Measurements from ENCODE around the gene ANK2. TPM values are rescaled to one million over a fixed set of nuclear protein-coding genes. Genes with fewer than 3 reads are reported as not detected.

The ANK2 gene
- total and polyA plus RNA-seq, 2 donors from 2014 or later: 21.1 to 125 TPM

DNA sequence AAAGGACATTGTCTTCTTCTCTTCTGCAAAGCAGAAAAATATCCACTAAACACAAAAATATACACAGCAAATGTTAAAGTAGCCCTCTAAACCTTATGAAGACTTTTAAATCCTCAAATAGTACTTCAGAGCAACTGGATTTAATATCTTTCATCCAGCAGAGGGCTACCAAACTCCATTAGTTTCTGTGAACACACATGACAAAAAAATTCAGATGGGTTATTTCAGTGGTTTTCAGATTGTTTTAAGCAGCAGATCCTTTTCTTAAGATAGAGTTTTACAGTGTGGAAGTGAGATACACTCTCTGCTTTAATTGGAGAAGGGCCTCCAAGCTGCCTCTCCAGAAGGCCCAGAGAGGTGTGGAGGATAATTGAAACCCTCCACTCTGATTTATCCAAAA is 56.7 kb downstream of the ANK2 start:
- TF ChIP-seq, protein P1, sequence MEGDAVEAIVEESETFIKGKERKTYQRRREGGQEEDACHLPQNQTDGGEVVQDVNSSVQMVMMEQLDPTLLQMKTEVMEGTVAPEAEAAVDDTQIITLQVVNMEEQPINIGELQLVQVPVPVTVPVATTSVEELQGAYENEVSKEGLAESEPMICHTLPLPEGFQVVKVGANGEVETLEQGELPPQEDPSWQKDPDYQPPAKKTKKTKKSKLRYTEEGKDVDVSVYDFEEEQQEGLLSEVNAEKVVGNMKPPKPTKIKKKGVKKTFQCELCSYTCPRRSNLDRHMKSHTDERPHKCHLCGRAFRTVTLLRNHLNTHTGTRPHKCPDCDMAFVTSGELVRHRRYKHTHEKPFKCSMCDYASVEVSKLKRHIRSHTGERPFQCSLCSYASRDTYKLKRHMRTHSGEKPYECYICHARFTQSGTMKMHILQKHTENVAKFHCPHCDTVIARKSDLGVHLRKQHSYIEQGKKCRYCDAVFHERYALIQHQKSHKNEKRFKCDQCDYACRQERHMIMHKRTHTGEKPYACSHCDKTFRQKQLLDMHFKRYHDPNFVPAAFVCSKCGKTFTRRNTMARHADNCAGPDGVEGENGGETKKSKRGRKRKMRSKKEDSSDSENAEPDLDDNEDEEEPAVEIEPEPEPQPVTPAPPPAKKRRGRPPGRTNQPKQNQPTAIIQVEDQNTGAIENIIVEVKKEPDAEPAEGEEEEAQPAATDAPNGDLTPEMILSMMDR (IDR thresholded peaks at IDR 0.05; ENCODE audit: borderline replicate concordance, extremely low read depth, insufficient read depth): peak; percentile 43
- DNase-seq (peak in 2 of 5 donors; percentile 77 to 85), FAIRE-seq (peak; percentile 89)
- H3K4me1 ChIP-seq (ENCODE audit: control insufficient read depth in 2 of 3, insufficient read depth in 2 of 3, low read depth in 1 of 3, low read length in 3 of 3): no peaks in the 10 kb centered on the region
- no peaks in the 10 kb centered on the region for H3K27me3 ChIP-seq (ENCODE audit: control insufficient read depth, insufficient read depth, low read length)
- H3K9ac ChIP-seq (ENCODE audit: low read length in 3 of 3): no peak overlapping the region
- no peaks in the 10 kb centered on the region for H3K9me3 ChIP-seq (ENCODE audit: control insufficient read depth in 2 of 3, insufficient read depth in 1 of 3, low read length in 3 of 3)
- H3K27ac ChIP-seq (ENCODE audit: low read depth in 2 of 2, low read length in 2 of 2): no peak overlapping the region
- intact Hi-C loops (cut with DNase I): no loop called here
- no peaks in the 10 kb centered on the region for H3K36me3 ChIP-seq (ENCODE audit: control insufficient read depth in 2 of 3, insufficient read depth in 3 of 3, low read length in 3 of 3)
- H3K4me3 ChIP-seq (ENCODE audit: low read length in 3 of 3): no peak overlapping the region

DNA sequence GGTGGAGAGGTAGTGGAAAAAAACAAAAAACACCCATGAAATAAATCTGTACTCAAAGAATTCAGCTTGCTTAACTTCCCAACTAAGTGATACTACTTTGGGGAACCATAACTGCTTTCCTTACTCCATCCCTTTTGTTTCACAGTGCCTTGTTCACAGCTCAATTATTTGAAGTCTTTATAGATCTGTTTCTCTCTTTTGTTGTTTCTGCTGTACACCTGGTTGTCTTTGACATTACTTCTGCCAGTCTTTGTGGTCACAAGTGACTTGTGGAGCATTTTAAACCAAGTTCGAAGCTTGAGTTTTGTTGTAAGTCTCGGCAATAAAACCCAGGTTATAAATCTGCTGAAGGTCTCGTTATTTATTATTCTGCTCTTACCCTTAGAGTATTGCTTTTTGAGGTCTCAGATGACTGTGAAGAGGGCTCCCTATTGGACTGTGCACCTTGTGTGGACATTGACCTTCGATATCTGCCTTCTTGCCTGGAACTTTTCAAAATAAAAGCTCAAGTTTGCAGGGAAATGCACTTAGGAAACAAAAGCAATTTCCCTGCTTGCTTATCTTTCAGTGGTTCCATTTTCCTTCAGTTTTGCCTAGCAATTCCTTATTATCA is 59.8 kb downstream of the ANK2 start:
- Histone ChIP-seq H3K27ac (ENCODE audit: low read depth in 2 of 2, low read length in 2 of 2) (peak overlapping the region; percentile 49 to 68), H3K4me1 (ENCODE audit: control insufficient read depth in 2 of 3, insufficient read depth in 2 of 3, low read depth in 1 of 3, low read length in 3 of 3) (peaks cover 0 to 4% (median 0%) of the 10 kb centered on the region in 3 donors), H3K4me3 (ENCODE audit: low read length in 3 of 3) (peak overlapping the region in 2 of 3 donors; percentile 40 to 51), H3K27me3 (ENCODE audit: control insufficient read depth, insufficient read depth, low read length) (no peaks in the 10 kb centered on the region), H3K36me3 (ENCODE audit: control insufficient read depth in 2 of 3, insufficient read depth in 3 of 3, low read length in 3 of 3) (no peaks in the 10 kb centered on the region), H3K9ac (ENCODE audit: low read length in 3 of 3) (peak overlapping the region in 1 of 3 donors; percentile 30), H3K9me3 (ENCODE audit: control insufficient read depth in 2 of 3, insufficient read depth in 1 of 3, low read length in 3 of 3) (no peaks in the 10 kb centered on the region)
- DNase-seq (peak in 3 of 5 donors; percentile 53 to 87 (median 85)), FAIRE-seq (no peak)
- intact Hi-C loops (cut with DNase I): no loop called here
- TF ChIP-seq, protein P1 (IDR thresholded peaks at IDR 0.05; ENCODE audit: borderline replicate concordance, extremely low read depth, insufficient read depth): no peak

DNA sequence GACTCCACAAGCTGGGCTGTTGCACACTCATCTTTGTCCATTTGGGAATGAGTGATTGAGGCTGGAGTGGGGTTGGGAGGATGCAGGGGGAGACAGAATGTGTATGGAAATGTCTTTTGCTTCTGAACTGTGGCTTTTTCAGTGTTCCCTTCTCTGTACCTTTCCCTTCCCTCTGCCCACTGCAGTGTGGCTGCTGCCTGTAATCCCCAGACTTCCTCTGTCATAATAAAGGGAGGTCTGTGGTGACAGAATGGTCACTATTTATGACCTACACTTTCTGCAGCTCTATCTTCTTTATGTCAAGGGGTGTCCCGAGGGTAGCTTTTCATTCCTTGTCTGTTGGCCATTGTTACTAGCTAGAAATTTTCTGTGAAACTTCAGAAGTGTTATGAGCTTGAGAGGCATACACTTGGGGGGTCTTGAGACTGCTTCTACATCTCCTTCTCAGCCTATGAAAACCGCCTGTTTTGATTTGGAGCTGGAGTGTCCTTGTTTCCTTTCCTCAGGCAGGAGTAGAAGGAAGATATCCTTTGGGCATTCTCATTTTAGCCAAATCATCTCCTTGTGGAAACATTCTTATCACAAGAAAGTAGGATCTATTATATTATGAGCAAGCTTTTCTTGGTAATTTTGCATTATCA is 63.0 kb downstream of the ANK2 start:
- no peaks in the 10 kb centered on the region for H3K27me3 ChIP-seq (ENCODE audit: control insufficient read depth, insufficient read depth, low read length)
- FAIRE-seq: no peak
- H3K4me1 ChIP-seq (ENCODE audit: control insufficient read depth in 2 of 3, insufficient read depth in 2 of 3, low read depth in 1 of 3, low read length in 3 of 3): peaks cover 0 to 4% (median 3%) of the 10 kb centered on the region in 3 donors
- TF ChIP-seq, protein P1 (IDR thresholded peaks at IDR 0.05; ENCODE audit: borderline replicate concordance, extremely low read depth, insufficient read depth): no peak
- no peaks in the 10 kb centered on the region for H3K9me3 ChIP-seq (ENCODE audit: control insufficient read depth in 2 of 3, insufficient read depth in 1 of 3, low read length in 3 of 3)
- no peak overlapping the region for H3K4me3 ChIP-seq (ENCODE audit: low read length in 3 of 3)
- no peak overlapping the region for H3K9ac ChIP-seq (ENCODE audit: low read length in 3 of 3)
- no peak overlapping the region for H3K27ac ChIP-seq (ENCODE audit: low read depth in 2 of 2, low read length in 2 of 2)
- intact Hi-C loops (cut with DNase I): no loop called here
- DNase-seq: peak in 2 of 5 donors; percentile 20 to 25
- no peaks in the 10 kb centered on the region for H3K36me3 ChIP-seq (ENCODE audit: control insufficient read depth in 2 of 3, insufficient read depth in 3 of 3, low read length in 3 of 3)
